HG03045 (cell line): ENCODE measurements around the gene MATCAP1.

Experiments
- ATAC-seq: cut with Tn5 transposase; IDR thresholded peaks from one replicate; pipeline ENCODE4 v1.9.1; 2021; ENCODE audit warnings: mild to moderate bottlenecking, moderate library complexity; ENCODE audit not compliant: unreplicated experiment

Gene MATCAP1

DNA sequence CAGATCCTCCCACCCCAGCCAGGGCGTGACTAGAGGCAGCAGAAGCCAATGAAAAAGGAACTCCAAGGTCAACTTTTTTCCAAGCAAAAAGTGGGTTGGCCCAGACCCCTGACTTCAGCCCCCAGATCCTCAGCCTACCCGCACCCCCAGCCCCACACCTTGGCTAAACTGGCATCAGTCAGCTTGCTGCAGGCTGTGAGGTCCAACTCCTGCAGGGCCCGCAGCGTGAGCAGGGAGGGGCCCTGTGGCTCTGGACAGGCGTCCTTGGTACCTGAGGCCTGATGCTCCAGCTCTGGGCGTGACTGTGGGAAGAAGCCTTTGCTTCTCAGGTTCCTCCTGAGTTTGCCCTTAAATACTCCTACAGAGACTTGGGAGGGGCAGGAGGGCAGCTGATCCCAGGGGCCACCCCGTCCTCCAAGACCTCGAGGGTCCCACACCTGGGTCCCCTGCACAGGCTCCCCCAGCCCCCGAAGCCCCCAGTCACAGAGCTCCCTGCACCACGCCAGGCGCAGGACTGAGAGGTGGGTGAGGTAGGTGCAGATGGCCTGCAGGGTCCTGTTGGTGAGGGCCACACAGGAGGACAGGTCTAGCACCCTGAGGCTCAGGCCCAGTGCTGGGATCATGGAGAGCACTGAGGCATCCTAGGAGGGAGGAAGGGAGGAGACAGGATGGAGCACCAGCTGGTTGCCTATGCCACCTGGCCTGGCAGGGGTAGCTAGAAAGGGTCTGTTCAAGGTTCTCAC, 24.6 kb upstream of the MATCAP1 start:
- no peak for ATAC-seq

DNA sequence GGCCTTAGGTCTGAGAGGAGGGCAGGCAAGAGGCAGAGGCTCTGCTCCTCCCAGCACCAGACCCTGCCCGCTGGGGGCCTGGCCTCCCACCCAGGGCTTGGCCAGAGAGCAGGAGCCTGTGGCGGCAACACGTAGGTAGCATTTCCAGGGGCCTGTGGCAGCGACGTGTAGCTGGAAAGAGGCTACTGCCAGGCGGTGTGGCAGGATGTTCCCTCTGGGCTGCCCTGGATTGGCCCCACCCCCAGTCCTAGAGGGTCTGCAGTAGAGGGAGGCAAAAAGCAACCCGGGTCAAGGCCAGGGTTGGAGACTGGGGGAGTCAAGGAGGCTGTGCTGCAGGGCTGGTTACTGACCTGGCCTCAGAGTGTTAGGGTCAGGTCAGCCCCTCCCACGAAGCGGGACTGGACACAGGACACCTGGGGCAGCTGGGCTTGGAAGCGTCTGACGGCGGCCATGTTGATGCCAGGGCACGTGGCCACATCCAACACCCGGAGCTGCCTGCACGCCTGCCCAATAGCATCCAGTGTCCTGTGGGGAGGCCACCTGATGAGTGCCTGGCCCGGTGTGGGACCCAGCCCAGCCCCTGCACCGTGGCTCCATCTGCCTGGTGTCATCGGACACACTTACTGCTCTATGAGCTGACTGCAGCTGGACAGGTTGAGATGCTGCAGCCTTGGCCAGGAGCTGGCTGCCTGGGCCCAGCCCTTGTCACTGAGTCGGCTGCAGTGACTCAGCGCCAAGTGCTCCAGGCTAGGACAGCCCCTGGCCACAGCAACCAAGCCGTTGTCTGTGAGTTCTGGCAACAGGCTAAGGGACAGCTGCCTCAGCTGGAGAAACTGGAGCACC, 23.7 kb upstream of the MATCAP1 start:
- no peak for ATAC-seq

- ATAC-seq, result no peak
Observed at GRCh38 chr16:67206838-67207248, 23.1 kb upstream of the MATCAP1 start.

GRCh38 chr16:67206129-67206837, 22.5 kb upstream of the MATCAP1 start:
- ATAC-seq, result no peak

DNA sequence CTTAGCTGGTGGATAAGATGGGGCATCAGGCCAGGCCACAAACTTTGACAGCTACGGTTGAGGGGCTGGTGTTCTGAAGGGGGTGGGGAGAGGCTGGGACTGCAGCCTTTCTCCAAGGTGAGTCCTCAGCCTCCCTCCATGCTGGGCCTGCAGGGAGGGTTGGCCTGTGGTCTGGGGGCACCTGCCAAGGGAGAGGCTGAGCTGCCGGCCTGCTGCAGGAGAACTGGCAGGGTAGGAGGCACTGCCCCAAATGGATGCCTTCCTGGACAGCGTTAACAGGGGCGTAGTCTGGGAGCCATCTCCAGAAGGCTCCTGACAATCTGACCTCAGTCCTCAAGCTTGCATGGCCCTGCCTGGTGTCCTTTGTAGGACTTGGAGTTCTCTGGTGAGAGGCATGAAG, 20.3 kb upstream of the MATCAP1 start:
- ATAC-seq, result no peak

DNA sequence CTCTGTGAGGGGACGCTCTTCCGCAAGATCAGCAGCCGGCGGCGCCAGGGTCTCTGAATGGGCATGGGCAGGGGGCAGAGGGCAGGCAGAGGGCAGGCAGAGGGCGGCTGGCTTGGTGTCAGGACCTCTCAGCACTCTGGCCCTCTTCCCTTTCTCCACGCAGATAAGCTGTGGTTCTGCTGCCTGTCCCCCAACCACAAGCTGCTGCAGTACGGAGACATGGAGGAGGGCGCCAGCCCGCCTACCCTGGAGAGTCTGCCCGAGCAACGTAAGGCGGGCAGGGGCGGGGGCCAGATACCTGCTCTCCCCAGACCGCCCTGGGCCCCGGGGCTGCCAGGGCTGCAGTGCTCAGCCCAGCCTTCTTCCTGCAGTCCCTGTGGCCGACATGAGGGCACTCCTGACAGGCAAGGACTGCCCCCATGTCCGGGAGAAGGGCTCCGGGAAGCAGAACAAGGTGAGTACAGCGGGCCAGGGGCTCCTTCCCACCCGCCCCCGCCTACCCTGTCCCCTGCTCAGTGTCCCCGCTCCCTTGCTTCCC, 19.3 kb upstream of the MATCAP1 start:
- ATAC-seq, result no peak

- ATAC-seq, result no peak
Observed at GRCh38 chr16:67202426-67202825, 18.7 kb upstream of the MATCAP1 start.

- no peak for ATAC-seq
Observed at GRCh38 chr16:67201411-67202345, 17.9 kb upstream of the MATCAP1 start.

DNA sequence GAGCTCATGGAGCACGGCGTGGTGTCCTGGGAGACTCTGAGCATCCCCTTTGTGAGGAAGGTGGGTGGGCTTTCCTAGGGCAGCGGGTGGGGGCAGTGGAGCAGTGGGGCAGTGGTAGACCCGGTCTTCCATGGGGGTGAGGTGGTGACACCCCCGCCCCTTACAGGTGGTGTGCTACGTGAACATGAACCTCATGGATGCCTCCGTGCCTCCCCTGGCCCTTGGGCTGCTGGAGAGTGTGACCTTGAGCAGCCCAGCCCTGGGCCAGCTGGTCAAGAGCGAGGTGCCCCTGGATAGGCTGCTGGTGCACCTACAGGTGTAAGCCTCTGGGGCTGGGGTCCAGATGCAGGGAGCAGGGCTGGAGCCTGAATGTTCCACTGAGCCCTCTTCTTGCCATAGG, 16.7 kb upstream of the MATCAP1 start:
- no peak for ATAC-seq

DNA sequence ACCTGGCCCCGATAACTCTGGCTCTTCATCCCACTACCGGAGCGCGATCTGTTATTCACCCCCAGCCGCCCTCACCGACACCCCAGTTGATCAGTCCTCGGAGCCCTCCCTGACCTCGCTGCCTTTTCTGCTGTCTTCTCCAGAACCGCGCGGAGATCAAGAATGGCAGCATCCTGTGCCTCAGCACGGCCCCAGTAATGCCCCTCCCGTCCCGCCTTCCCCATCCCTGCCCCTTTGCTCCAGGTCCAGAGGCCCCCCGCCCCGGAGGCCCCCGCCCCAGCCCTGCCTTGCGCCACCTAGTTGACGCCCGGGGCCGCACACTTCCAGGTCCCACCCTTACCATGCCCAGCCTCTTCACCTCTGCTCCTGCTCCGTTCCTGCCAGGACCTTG, 16.0 kb upstream of the MATCAP1 start:
- no peak for ATAC-seq

- no peak for ATAC-seq
Observed at GRCh38 chr16:67199011-67199807, 15.4 kb upstream of the MATCAP1 start, which contains the start of gene ELMO3. Gene ELMO3, plus strand, starts transcription at chr16:67199131. Its CDS starts 196 bp downstream, at chr16:67199327.

DNA sequence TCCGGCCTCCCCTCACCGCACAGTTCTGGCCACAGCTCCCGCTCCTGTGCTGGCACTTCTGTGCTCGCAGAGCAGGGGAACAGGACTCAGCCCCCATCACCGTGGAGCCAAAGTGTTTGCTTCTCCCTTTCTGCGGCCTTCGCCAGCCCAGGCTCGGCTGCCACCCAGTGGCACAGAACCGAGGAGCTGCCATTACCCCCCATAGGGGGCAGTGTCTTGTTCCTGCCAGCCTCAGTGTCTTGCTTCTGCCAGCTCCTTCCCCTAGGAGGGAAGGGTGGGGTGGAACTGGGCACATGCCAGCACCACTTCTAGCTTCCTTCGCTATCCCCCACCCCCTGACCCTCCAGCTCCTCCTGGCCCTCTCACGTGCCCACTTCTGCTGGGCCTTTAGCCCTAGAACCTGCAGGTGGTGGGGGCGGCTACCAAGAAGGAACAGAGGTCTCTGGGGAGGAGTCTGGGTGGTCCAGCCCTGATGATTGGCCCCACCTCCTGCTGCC, 14.5 kb upstream of the MATCAP1 start:
- ATAC-seq, result no peak

- ATAC-seq, result no peak
Observed at GRCh38 chr16:67197704-67198103, 13.9 kb upstream of the MATCAP1 start.

GRCh38 chr16:67196881-67197280, 13.1 kb upstream of the MATCAP1 start:
- ATAC-seq, result no peak

GRCh38 chr16:67195676-67196075, 11.9 kb upstream of the MATCAP1 start:
- no peak for ATAC-seq

DNA sequence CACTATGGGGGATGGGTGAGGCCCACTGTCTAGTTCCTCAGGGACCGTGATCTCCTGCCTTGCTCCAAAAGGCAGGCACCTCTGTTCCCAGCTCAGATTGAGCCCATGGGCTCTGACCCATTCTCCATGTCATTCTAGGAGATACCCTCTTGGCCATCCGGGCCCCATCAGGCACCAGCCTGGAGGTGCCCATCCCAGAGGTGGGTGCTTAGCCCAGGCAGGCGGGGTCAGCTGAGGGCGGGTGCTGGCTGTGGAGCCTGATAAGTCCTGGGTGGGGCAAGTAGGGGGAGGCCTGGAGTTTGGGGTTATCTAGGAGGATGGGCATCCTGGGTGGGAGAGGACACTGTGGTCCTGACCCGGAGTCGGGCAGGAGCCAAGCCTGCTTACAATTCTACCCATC, 10.5 kb upstream of the MATCAP1 start:
- ATAC-seq, result no peak

DNA sequence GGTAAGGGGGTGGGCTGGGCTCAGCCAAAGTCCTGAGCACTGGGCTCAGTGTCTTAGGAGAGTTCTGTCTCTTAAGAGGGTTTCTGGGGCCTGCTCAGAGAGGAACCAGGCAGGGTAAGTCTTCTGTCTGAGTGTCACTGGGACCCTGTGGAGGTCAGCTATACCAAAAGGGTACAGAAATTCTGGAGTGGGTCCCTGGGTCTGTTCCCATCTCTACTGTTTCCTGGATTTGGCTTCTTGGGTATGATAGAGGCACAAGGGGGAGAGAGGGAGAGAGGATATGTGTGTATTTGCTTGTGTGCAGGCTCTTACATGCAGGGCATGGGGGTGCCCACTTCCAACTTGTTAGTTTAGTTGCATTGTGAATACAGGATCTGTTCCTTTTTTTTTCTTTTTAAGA, 9.8 kb upstream of the MATCAP1 start:
- no peak for ATAC-seq

- ATAC-seq, result no peak
Observed at GRCh38 chr16:67192781-67193361, 9.1 kb upstream of the MATCAP1 start.
